Activated CD4-positive, alpha-beta T cell treated with anti-CD3 and anti-CD28 coated beads, Interleukin-2, amount 50 U/mL, for 48 hours (primary cell): ENCODE measurements around the gene NMB.

Source experiments
- DNase-seq, 2 experiments: peaks; one replicate each; pipeline ENCODE4 v3.0.0-alpha.2; 2020

NMB gene

DNA sequence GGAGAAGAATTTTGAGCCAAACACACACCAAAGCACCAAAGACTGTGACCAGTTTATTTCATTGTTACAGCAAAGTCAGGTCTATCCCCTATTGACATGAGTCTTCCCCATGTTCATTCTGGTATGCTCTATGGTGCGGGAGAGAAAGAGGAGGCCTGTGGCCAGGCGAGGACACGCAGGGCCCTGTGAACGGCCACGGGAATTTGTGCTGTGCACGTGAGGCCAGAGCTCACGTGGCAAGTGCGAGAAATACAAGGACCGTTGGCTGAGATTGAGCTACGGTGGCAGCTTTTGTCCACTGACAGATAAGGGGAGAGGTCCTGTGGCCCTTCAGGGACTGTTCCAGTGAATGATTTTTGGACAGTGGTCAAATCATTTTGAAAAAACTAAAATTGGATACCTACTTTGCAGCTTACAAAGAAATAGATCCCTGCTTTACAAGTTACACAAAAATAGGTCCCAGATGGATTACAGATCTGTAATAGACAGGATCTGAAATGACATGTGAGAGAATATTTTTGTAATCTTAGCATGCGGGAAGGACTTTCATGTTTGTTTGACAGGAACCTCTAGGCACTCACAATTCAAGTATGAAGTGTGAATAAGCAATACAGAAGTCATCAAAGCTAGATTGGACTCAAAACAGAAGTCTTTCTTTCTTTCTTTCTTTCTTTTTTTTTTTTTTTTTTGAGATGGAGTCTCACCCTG is 48.0 kb downstream of the NMB start:
- DNase-seq: no peak

DNA sequence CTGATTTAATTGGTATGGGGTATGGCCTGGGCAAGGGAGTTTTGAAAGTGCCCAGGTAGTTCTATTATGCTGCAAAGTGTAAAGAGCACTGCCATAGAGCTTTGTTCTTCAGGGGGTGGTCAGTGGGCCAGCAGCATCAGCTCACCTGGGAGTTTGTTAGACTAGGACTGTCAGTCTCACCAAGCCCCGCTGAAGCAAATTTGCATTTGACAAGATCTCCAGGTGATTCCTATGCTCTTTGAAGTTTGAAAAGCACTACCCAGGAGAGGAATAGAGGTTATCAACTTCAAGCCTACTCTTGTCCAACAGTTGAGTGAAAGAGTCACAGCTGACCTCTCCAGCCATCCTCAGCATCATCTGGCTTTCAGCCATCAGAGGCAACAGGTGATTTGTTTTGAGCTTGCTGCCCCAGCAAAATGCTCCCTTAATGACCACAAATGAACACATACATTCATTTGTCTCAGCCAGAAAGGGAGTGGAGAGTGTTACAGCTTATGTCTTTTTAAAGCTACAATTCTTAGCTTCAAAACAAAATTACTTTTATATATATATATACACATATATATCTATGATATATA is 49.2 kb downstream of the NMB start:
- DNase-seq: no peak

DNA sequence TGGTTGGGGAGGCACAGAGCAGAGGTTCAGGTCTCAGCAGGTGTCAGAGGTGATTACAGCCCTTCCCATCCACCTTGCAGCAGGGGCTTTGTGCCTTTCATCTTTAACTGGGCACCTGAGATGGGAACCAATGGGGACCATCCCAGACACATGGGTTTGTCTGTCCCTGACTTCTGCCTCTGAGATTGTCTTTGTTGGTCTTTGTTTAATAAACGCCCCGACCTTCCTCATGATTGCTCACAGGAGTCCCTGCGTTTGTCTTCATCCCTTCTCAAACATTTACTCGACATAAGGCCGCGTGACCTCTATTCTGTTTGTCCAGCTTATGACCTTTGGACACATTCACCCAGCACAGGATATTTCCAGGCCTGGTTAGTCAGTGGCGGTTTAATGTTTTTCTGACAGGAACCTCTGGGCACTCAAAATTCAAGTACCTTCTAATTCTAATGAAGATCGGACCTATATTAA is 51.3 kb downstream of the NMB start:
- no peak for DNase-seq

DNA sequence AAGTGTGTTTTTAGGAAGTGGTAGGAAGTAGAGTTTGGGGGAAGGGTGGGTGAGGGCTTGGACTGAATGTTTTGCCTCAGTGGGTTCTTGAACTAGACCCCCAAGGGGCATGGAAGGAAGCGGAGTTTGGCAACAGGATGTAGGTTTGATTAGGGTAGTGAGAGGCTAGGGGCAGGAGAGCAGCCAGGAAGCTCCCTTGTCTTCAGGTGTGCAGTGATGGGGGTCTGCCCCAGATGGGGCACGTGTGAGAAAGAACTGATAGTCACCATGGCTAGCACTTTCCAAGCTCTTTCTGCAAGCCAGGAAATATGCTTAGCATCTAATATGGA is 52.5 kb downstream of the NMB start:
- DNase-seq: no peak
